K562 (cell line): ENCODE measurements around the gene QKI. TPM values are rescaled to one million over a fixed set of nuclear protein-coding genes. Genes with fewer than 3 reads are reported as not detected.
A peak's percentile ranks its signal among the peaks of the same experiment; 100 is the strongest.

Experiments used
- CREB1 ChIP-seq, 2 experiments: sonication (generic) in 1 of 2; formaldehyde crosslinking in 1 of 2; IDR thresholded peaks; 2 replicates each; pipeline versions ENCODE4 v1.6.1 to v1.8.0; 2012 to 2022; ENCODE audit warnings: inconsistent platforms in 1 of 2, mild to moderate bottlenecking in 1 of 2, missing genetic modification reagents in 1 of 2, moderate library complexity in 1 of 2
- DIDO1 ChIP-seq: fragments of 450-650 bp; IDR thresholded peaks from 2 replicates; pipeline ENCODE4 v1.6.1; 2016; ENCODE audit warnings: low read depth, missing biosample characterization, missing genetic modification characterization
- E2F6 ChIP-seq, 2 experiments: IDR thresholded peaks; 2 replicates each; pipeline ENCODE4 v1.6.1; 2011; ENCODE audit warnings: borderline replicate concordance in 1 of 2, control low read depth in 1 of 2, low read depth in 1 of 2, low read length in 1 of 2, mild to moderate bottlenecking in 1 of 2, mixed read lengths in 1 of 2, moderate library complexity in 1 of 2; ENCODE audit not compliant: insufficient read depth in 1 of 2, insufficient read length in 1 of 2, poor library complexity in 1 of 2, severe bottlenecking in 1 of 2; ENCODE audit errors: extremely low read depth in 1 of 2
- FOXP1 ChIP-seq: sonication (generic); formaldehyde crosslinking; IDR thresholded peaks from 2 replicates; pipeline ENCODE4 v1.8.0; 2022; ENCODE audit warnings: mild to moderate bottlenecking, missing genetic modification reagents
- GATA2 ChIP-seq: sonication (generic); formaldehyde crosslinking; IDR thresholded peaks from 2 replicates; pipeline ENCODE4 v1.4.0; 2020; ENCODE audit warnings: mild to moderate bottlenecking, missing genetic modification reagents
- JUN ChIP-seq, 2 experiments: sonication (generic) in 1 of 2; formaldehyde crosslinking in 1 of 2; IDR thresholded peaks; 2 replicates each; pipeline versions ENCODE4 v1.6.1 to v1.8.0; 2012 to 2022; ENCODE audit warnings: borderline replicate concordance in 2 of 2, mild to moderate bottlenecking in 2 of 2, improper control_type of control experiment in 1 of 2, low read depth in 1 of 2, low read length in 1 of 2, missing genetic modification reagents in 1 of 2
- KDM2B ChIP-seq: fragments of 250-450 bp; sonication (Bioruptor Pico); IDR thresholded peaks from 2 replicates; pipeline ENCODE4 v1.8.0; 2021; ENCODE audit warnings: mild to moderate bottlenecking, moderate library complexity
- NR2C2 ChIP-seq, 2 experiments: fragments of 200-800 bp in 1 of 2; sonication (Bioruptor generic) in 1 of 2; sonication (generic) in 1 of 2; formaldehyde crosslinking in 1 of 2; IDR thresholded peaks; 2 replicates each; pipeline versions ENCODE4 v1.6.1 to v1.8.0; 2016 to 2022; ENCODE audit warnings: mild to moderate bottlenecking in 1 of 2, missing compliant biosample characterization in 1 of 2, missing genetic modification characterization in 1 of 2, missing genetic modification reagents in 1 of 2
- PRPF4 ChIP-seq: fragments of 200-400 bp; formaldehyde crosslinking; IDR thresholded peaks from one replicate; pipeline ENCODE4 v1.6.1; 2017; ENCODE audit warnings: low read length, low read depth, mild to moderate bottlenecking; ENCODE audit not compliant: insufficient read depth, poor library complexity, severe bottlenecking
- RCOR1 ChIP-seq, 2 experiments: IDR thresholded peaks; 2 replicates each; pipeline ENCODE4 v1.6.1; 2012; ENCODE audit warnings: low read depth in 2 of 2, low read length in 2 of 2, borderline replicate concordance in 1 of 2, improper control_type of control experiment in 1 of 2
- SREBF1 ChIP-seq: fragments of 150-350 bp; IDR thresholded peaks from 2 replicates; pipeline ENCODE4 v1.6.1; 2014; ENCODE audit warnings: antibody characterized with exemption, low read depth, low read length, borderline replicate concordance
- ZNF280A ChIP-seq: fragments of 450-650 bp; IDR thresholded peaks from 2 replicates; pipeline ENCODE4 v1.6.1; 2018; ENCODE audit warnings: mild to moderate bottlenecking, low read depth; ENCODE audit not compliant: partially characterized antibody
- ZNF324 ChIP-seq: fragments of 250-450 bp; sonication (Bioruptor Pico); IDR thresholded peaks from 2 replicates; pipeline ENCODE4 v1.4.0; 2020; ENCODE audit warnings: mild to moderate bottlenecking
- ZNF518B ChIP-seq: fragments of 250-450 bp; sonication (Bioruptor Pico); IDR thresholded peaks from 2 replicates; pipeline ENCODE4 v1.5.0; 2021; ENCODE audit warnings: mild to moderate bottlenecking, moderate library complexity
- polyA plus RNA-seq, 8 experiments: library from polyadenylated mRNA; depleted of rRNA in 4 of 8; stranded (reverse) in 5 of 8; unstranded in 3 of 8; fragments of >200 nt; fragmentation: Nextera tagmentation in 2 of 8; fragmentation: Illumina TruSeq in 1 of 8; extraction: Ambion mirVana in 2 of 8; extraction: Trizol in 1 of 8; gene quantifications; 2 replicates each; pipeline versions ENCODE4 v1.2.1 to v1.2.3, GENCODE V29; 2011 to 2014; ENCODE audit warnings: inconsistent platforms in 1 of 8, missing spikeins in 1 of 8
- total RNA-seq, 7 experiments: library from RNA; depleted of rRNA in 6 of 7; stranded (reverse); fragments of >200 nt in 6 of 7; fragmentation: Illumina TruSeq in 2 of 7; extraction: Trizol in 2 of 7; gene quantifications; 2 replicates each; pipeline versions ENCODE4 v1.2.1 to v1.2.3, GENCODE V29; 2011 to 2021; ENCODE audit warnings: low replicate concordance in 1 of 7
- TF ChIP-seq, protein P1 (sequence below): fragments of 250-450 bp; sonication (Bioruptor Pico); IDR thresholded peaks from 2 replicates; pipeline ENCODE4 v1.8.0; 2021; ENCODE audit warnings: moderate library complexity, mild to moderate bottlenecking, inconsistent platforms
- TF ChIP-seq, protein P2 (sequence below): sonication (generic); formaldehyde crosslinking; IDR thresholded peaks from 2 replicates; pipeline ENCODE4 v1.8.1; 2022; ENCODE audit warnings: missing genetic modification reagents

Gene QKI
- total and polyA plus RNA-seq, 9 of the 15 experiments (the other 6 are each of a cell fraction or from before 2014, with no cell fraction given) = 20.4 to 215 (median 123) TPM

DNA sequence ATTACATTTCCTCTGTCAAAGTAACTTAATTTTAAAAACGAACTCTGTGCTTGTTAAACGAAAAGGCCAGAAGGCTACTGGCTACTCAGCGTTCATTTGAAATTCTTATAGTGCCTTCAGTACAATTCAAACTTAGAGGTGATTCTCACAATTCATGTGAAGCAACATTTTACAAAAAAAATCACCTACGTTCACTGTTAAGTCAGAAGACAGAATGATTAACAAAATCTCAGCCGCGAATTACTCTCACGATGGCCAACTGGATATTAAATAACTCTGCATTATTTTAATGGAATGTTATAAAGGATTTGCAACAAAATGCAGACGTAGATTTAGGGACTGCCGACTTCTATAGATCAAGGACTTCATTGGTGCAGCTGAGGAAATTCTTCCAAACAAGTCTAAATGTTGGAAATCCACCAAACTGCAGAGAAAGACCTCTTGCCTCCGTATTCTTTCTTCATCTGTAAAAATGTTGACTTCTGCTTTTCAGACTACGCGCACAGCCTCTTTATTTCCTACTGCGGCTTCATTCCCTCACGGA lies 1.6 kb upstream of the QKI start (continued):
- TF ChIP-seq ZNF518B (no peak), DIDO1 (no peak), JUN (IDR thresholded peaks at IDR 0.05; ENCODE audit: borderline replicate concordance, low read depth, low read length) (no peak), JUN (CRISPR knock-in tag; IDR thresholded peaks at IDR 0.05; ENCODE audit: borderline replicate concordance) (0 out of 2 replicates have a peak, but pooled peaks have one; percentile 51), ZNF324 (CRISPR knock-in tag) (no peak), RCOR1 (IDR thresholded peaks at IDR 0.05; ENCODE audit: borderline replicate concordance in 1 of 2, low read depth in 2 of 2, low read length in 2 of 2) (no peak), GATA2 (CRISPR knock-in tag) (no peak), FOXP1 (CRISPR knock-in tag) (peak; percentile 44; the same call in 1 of the 2 replicates), NR2C2 (CRISPR knock-in tag; IDR thresholded peaks at IDR 0.05) (no peak), NR2C2 (tag; IDR thresholded peaks at IDR 0.05) (0 out of 2 replicates have a peak, but pooled peaks have one; percentile 3), SREBF1 (no peak), ZNF280A (no peak), KDM2B (CRISPR knock-in tag) (no peak), PRPF4 (no peak), CREB1 (IDR thresholded peaks at IDR 0.05) (no peak), CREB1 (CRISPR knock-in tag; IDR thresholded peaks at IDR 0.05) (no peak), E2F6 (IDR thresholded peaks at IDR 0.05; ENCODE audit: borderline replicate concordance in 1 of 2, extremely low read depth in 1 of 2, insufficient read depth in 1 of 2, insufficient read length in 1 of 2, low read depth in 1 of 2, low read length in 1 of 2, poor library complexity in 1 of 2, severe bottlenecking in 1 of 2) (no peak)
- TF ChIP-seq, protein P1, sequence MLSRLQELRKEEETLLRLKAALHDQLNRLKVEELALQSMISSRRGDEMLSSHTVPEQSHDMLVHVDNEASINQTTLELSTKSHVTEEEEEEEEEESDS = no peak
- TF ChIP-seq, protein P2, sequence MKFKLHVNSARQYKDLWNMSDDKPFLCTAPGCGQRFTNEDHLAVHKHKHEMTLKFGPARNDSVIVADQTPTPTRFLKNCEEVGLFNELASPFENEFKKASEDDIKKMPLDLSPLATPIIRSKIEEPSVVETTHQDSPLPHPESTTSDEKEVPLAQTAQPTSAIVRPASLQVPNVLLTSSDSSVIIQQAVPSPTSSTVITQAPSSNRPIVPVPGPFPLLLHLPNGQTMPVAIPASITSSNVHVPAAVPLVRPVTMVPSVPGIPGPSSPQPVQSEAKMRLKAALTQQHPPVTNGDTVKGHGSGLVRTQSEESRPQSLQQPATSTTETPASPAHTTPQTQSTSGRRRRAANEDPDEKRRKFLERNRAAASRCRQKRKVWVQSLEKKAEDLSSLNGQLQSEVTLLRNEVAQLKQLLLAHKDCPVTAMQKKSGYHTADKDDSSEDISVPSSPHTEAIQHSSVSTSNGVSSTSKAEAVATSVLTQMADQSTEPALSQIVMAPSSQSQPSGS (CRISPR knock-in tag) = no peak
